KBM-7 (cell line): Measurements from ENCODE around the gene TRABD2B.

Experiments
- DNase-seq: peaks from one replicate; pipeline ENCODE4 v3.0.0-alpha.2; 2015
- in situ Hi-C: fragments of 300-500 bp; cut with MboI; formaldehyde crosslinking; loops from 2 replicates; pipeline ENCODE4 v1.14.3; 2020; ENCODE audit warnings: low sequenced_read_pairs, low pct_unique_long_range_greater_than_20kb, mixed read lengths

The TRABD2B gene

GRCh38 chr1:48025076-48025475 is 27.9 kb upstream of the TRABD2B start:
- in situ Hi-C loops: no loop called here
- DNase-seq: no peak

GRCh38 chr1:48023488-48023887 is 26.3 kb upstream of the TRABD2B start:
- DNase-seq: no peak
- in situ Hi-C loops: no loop called here

- no peak for DNase-seq
- in situ Hi-C loops: no loop called here
These were observed 25.1 kb upstream of the TRABD2B start for GRCh38 chr1:48022306-48022705.

- in situ Hi-C loops: no loop called here
- no peak for DNase-seq
These were observed 24.6 kb upstream of the TRABD2B start for GRCh38 chr1:48021792-48022191.

- no peak for DNase-seq
- in situ Hi-C loops: no loop called here
These were observed 22.6 kb upstream of the TRABD2B start for GRCh38 chr1:48019714-48020315.

GRCh38 chr1:48018799-48019198 is 21.6 kb upstream of the TRABD2B start:
- no peak for DNase-seq

GRCh38 chr1:48017716-48018115 is 20.5 kb upstream of the TRABD2B start:
- DNase-seq: no peak
- in situ Hi-C loops: no loop called here

More at GRCh38 chr1:48018799-48019198, 21.6 kb upstream of the TRABD2B start:
- in situ Hi-C loops: no loop called here

GRCh38 chr1:48016515-48016914 is 19.3 kb upstream of the TRABD2B start:
- DNase-seq: no peak
- in situ Hi-C loops: no loop called here

GRCh38 chr1:48013270-48013669 is 16.1 kb upstream of the TRABD2B start:
- no peak for DNase-seq
- in situ Hi-C loops: no loop called here

- DNase-seq: no peak
- in situ Hi-C loops: no loop called here
These were observed 9.9 kb upstream of the TRABD2B start for GRCh38 chr1:48007047-48007446.

GRCh38 chr1:48006264-48006663 is 9.1 kb upstream of the TRABD2B start:
- in situ Hi-C loops: no loop called here

GRCh38 chr1:48005253-48006117 is 8.3 kb upstream of the TRABD2B start:
- in situ Hi-C loops: no loop called here
- no peak for DNase-seq

More at GRCh38 chr1:48006264-48006663, 9.1 kb upstream of the TRABD2B start:
- no peak for DNase-seq

GRCh38 chr1:48003741-48004531 is 6.8 kb upstream of the TRABD2B start:
- in situ Hi-C loops: no loop called here
- DNase-seq: no peak

- in situ Hi-C loops: no loop called here
- DNase-seq: no peak
These were observed 5.0 kb upstream of the TRABD2B start for GRCh38 chr1:48002142-48002541.

GRCh38 chr1:48001696-48002095 is 4.5 kb upstream of the TRABD2B start:
- in situ Hi-C loops: no loop called here
- DNase-seq: no peak

GRCh38 chr1:48000883-48001282 is 3.7 kb upstream of the TRABD2B start:
- in situ Hi-C loops: no loop called here
- DNase-seq: no peak

- no peak for DNase-seq
- in situ Hi-C loops: no loop called here
These were observed 1.9 kb upstream of the TRABD2B start for GRCh38 chr1:47999097-47999496.

- DNase-seq: no peak
- in situ Hi-C loops: no loop called here
These were observed 1.3 kb upstream of the TRABD2B start for GRCh38 chr1:47998396-47998990.

GRCh38 chr1:47996406-47997226 is 569 bp downstream of the TRABD2B start:
- in situ Hi-C loops: no loop called here
- no peak for DNase-seq
